Stimulated activated CD8-positive, alpha-beta memory T cell treated with anti-CD3 and anti-CD28 coated beads, Interleukin-4, amount 100 ng/mL, for 1 hour (primary cell): ENCODE measurements around the gene GIT2.

Source experiments
- DNase-seq, 2 donors: peaks; one replicate each; pipeline ENCODE4 v3.0.0-alpha.2; 2020; ENCODE audit warnings: low read depth in 2 of 2, low spot score in 1 of 2

The GIT2 gene

GRCh38 chr12:109982210-109982609, 14.0 kb downstream of the GIT2 start:
- no peak for DNase-seq

DNA sequence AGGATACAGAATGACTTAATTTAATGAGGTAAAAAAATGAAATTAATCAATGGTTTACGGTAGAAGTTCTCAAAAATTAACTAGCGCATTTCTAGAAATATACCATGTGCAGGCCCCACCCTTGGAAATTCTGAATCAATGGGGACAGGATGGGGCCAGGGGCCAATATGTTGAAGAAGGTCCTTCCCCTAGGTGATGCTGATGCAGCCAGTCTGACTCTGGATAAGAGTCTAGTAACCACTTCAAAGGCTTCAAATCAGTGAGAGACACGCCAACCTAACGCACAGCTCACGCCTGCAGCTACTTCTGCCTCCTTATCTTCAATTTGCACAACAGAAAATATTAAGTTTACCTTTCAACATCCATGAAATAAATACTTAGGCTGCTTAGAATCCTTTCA, 14.9 kb downstream of the GIT2 start:
- no peak for DNase-seq

DNA sequence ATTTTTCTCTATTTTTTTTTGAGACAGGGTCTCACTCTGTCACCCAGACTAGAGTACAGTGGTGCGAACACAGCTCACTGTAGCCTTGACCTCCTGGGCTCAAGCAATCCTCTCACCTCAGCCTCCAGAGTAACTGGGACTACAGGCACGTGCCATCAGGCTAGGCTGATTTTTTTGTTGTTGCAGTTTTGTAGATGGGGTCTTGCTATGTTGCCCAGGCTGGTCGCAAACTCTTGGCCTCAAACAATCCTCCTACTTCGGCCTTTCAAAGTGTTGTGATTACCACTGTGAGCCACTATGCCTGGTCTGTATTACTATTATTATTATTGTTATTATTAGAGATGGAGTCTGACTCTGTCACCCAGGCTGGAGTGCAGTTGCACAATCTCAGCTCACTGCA, 23.3 kb downstream of the GIT2 start:
- no peak for DNase-seq

DNA sequence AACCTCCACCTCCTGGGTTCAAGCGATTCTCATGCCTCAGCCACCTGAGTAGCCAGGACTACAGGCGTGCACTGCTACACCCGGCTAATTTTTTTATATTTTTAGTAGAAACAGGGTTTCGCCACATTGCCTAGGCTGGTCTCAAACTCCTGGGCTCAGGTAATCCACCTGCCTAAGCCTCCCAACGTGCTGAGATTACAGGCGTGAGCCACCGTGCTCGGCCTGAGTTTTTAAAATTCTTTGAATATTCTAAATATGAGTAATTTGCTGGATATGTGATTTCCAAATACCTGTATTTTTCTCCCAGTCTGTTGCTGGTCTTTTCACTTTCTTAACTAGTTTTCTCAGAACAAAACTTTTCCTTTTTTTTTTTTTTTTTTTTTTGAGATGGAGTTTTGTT, 27.4 kb downstream of the GIT2 start:
- DNase-seq: no peak

DNA sequence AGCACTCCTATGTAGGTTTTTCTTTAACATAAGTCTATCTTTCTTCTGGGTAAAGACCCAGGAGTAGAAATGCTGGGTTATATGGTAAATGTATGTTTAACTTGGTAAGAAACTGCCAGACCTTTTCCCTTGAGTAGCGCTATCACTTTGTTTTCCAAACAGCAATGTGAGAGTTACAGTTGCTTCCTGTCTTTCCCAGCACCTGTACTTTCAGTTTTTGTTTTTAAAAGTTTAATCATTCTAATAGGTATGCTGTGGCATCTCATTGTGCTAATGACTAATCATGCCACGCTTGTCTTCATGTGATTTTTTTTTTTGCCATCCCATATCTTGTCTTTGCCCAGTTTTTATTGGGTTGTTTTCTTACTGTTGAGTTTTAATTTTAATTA, 28.1 kb downstream of the GIT2 start:
- no peak for DNase-seq

GRCh38 chr12:109967383-109968031, 28.7 kb downstream of the GIT2 start:
- no peak for DNase-seq

GRCh38 chr12:109966546-109966945, 29.6 kb downstream of the GIT2 start:
- no peak for DNase-seq

DNA sequence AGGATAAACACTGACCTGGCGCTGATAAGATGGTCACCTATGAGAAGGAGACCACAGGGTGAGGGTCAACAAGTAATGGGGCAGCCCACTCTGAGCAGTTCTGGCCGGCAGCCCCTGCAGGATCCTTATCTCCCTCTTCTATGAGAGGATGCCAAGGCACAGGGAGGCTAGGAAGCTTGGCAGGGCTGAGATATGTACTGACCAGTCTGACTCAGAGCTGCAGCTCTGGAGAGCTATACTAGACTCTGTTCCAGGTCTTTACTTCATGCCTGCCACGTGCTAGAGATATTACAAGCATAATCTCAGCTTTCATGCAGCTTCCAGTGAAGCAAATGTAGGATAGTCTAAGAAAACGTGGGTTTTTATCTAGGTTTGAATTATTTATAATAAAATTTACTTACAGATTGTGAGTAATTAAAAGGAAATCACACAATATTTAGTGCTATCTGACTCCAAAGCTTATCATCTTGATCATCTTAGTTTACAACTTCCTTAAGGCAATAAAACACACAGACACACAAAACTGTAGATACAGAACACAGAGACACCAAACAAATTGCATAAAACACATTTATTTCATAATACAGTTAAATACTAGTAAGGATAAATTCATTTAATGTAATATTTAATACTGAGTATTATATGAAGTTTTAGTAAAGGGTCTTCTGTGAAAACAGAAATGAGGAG, 32.3 kb downstream of the GIT2 start:
- no peak for DNase-seq

DNA sequence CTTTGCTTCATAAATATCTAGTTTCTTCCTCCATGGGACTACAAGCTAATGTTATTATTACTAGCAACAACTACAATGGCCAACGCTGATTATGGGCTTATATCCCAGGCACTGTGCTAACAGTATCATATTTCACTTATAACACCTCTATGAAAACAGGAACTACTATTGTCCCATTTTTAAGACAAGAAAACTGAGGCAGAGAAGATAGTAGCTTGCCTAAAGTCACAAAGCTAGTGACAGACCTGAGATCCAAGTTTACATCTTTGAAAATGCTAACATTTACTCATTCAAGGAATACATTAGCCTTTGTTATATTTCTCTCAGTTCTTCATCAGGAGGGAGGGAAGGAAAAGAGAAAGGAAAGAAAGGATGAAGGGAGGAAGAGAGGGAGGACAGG, 32.8 kb downstream of the GIT2 start:
- DNase-seq: no peak

GRCh38 chr12:109962398-109962797, 33.8 kb downstream of the GIT2 start:
- DNase-seq: no peak

DNA sequence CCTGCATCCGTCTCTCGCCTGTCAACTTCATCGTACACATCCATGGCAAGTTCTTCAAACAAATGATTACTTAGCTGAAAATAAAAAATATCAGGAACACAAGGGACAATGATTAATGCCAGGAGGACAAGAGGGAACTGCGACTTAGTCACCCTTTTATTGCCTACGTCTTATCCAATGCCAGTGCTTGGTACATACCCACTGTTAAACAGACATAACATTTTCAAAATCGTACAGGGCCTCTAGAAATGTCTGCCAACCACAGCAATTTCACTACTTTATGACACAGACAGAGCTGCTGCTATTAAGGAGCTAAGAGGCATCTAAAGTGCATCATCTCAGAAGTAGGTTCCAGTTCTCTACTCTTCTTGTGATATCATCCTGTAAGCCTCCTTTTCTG, 34.6 kb downstream of the GIT2 start:
- DNase-seq: no peak

DNA sequence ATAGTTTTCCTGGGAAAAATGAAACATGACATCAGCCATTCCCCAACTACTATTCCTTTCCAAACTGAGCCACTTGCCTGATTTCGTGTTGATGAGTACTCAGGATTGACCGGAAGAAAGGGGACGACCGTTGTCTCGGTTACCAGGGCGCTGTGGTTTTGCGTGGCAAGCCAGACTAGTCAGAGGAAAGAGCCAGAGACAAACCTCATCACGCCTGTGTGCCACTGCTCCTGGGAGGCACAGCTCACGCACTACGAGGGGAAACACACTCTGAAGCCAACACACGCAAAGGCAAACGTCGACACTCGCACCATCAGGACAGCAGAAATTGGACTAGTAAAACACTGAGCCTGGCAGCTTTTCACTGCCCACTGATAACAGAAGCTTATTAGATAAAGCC, 35.0 kb downstream of the GIT2 start:
- no peak for DNase-seq

GRCh38 chr12:109959411-109960093, 36.6 kb downstream of the GIT2 start:
- DNase-seq: no peak

DNA sequence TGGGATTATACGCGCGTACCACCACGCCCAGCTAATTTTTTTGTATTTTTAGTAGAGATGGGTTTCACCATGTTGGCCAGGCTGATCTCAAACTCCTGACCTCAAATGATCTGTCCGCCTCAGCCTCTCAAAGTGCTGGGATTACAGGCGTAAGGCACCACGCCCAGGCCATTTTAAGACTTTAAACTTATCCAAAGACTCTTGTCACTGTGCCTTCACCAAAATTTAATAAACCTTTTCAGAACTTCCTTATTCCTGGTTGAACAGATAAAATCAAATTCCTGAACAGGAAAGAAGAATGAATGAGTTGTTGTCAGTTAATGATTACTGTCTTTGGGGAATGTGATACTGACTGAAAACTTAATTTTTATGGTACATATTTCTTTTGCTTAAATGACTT, 37.8 kb downstream of the GIT2 start:
- DNase-seq: no peak

GRCh38 chr12:109953656-109954055, 42.5 kb downstream of the GIT2 start:
- DNase-seq: no peak

- no peak for DNase-seq
These were observed 43.3 kb downstream of the GIT2 start for GRCh38 chr12:109952873-109953272.

DNA sequence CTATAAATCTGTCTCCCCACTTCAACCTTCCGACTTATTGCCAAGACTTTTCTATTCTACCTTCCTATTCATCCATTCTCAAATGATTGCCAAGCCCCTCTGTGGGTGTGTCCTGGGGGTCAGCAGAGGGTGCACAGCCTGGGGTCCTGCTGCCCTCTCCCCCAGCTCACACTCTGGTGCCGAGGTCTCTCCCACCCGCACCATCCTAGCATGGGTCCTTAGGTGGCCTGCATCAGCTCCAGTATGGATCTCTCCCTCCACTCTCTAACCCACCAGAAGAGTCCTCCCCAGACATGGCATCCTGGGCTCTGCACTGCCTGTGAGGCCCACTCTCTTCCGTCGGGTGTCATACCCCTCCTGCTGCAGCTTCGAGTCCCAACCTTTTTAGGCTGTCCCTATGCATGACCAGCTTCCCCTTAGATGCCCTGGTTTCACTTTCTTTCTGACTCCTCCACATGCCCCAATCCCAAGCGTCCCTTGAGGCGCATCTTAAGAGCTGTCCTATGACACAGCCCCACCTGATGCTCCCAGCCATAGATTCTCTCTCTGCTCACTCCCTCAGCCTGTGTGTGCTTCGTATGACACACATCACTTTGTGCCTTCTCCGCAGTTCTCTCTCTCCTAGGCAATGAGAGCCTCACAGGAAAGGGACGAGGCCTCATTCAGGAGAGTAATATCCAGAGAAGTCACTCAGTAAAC, 43.9 kb downstream of the GIT2 start:
- no peak for DNase-seq

- DNase-seq: no peak
These were observed 44.4 kb downstream of the GIT2 start for GRCh38 chr12:109951751-109952150.

GRCh38 chr12:109951136-109951535, 45.0 kb downstream of the GIT2 start:
- no peak for DNase-seq

DNA sequence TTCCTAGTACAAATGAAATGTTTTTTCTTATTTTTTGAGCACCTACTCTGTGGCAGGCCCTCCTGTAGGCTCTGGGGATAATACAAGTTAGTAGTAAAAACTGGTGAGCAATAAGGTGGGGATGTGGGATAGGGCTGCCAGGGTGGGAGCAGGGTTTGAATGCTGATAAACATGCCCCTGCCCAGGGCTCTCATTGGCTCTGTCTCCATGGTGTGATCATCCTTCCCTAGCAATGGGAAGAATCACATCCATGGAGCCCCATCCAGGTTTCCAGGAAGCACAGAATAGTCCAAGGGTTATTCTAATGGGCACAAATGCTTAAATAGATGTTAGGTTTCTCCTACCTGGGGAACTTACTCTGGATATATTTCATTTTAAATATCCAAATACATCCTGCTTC, 45.5 kb downstream of the GIT2 start:
- DNase-seq: no peak

DNA sequence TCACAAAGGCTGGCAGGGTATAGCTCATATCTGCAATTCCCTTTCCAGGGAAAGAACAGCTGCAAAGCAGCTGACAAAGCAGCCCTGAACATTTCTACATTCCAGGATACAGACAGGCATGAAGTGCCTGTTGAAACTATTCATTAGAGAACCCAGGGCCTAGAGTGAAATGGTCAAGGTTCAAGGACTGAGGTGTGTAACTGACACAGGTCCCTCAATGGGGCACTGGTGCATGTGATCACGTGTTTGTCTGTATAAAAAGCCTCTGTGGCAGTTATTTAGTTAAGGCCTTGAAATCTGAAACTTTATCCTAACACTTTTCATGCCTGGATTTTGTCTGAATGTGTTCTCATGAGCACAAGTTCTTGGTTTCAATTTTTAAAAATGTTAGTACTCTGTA, 47.1 kb downstream of the GIT2 start:
- no peak for DNase-seq

- no peak for DNase-seq
These were observed 47.8 kb downstream of the GIT2 start for GRCh38 chr12:109948368-109948767.
